Tibial artery (tissue), 4 donors: ENCODE measurements around the gene TMEM81.

Experiments used
- DNase-seq, 2 donors: peaks; one replicate each; pipeline ENCODE4 v3.0.0-alpha.2; 2019
- H3K27ac ChIP-seq, 2 donors: fragments of 200-600 bp; sonication (generic) in 1 of 2; 1 replicate in 1 of 2; 2 replicates in 1 of 2; pipeline ENCODE4 v1.5.1; 2018 to 2019; ENCODE audit warnings: mild to moderate bottlenecking in 1 of 2
- H3K27me3 ChIP-seq, 2 donors: fragments of 200-600 bp; sonication (generic) in 1 of 2; one replicate each; pipeline versions ENCODE4 v1.5.1 to v1.6.0; 2016 to 2019
- H3K36me3 ChIP-seq, 3 donors: fragments of 200-600 bp; sonication (generic) in 2 of 3; one replicate each; pipeline ENCODE4 v1.5.1; 2016 to 2019; ENCODE audit warnings: mild to moderate bottlenecking in 2 of 3
- H3K4me1 ChIP-seq, 4 donors: fragments of 200-600 bp; sonication (generic) in 2 of 4; 1 replicate in 3 of 4; 2 replicates in 1 of 4; pipeline ENCODE4 v1.5.1; 2016 to 2019
- H3K4me3 ChIP-seq, 2 donors: fragments of 200-600 bp; sonication (generic) in 1 of 2; 1 replicate in 1 of 2; 2 replicates in 1 of 2; pipeline ENCODE4 v1.5.1; 2018 to 2019; ENCODE audit warnings: mild to moderate bottlenecking in 2 of 2
- H3K9me3 ChIP-seq, 3 donors: fragments of 200-600 bp; sonication (generic) in 1 of 3; one replicate each; pipeline ENCODE4 v1.5.1; 2016 to 2019
- CTCF ChIP-seq, 2 experiments: fragments of 200-600 bp in 1 of 2; fragments of 450-650 bp in 1 of 2; IDR thresholded peaks; one replicate each; pipeline ENCODE4 v1.5.1; 2017 to 2019; ENCODE audit warnings: antibody characterized with exemption in 2 of 2, mild to moderate bottlenecking in 1 of 2, moderate library complexity in 1 of 2
- intact Hi-C: fragments of 100-400 bp; cut with DNase I; formaldehyde crosslinking; loops from one replicate; pipeline ENCODE4 v1.15.0; 2023; ENCODE audit warnings: low total_unique reads

The TMEM81 gene

DNA sequence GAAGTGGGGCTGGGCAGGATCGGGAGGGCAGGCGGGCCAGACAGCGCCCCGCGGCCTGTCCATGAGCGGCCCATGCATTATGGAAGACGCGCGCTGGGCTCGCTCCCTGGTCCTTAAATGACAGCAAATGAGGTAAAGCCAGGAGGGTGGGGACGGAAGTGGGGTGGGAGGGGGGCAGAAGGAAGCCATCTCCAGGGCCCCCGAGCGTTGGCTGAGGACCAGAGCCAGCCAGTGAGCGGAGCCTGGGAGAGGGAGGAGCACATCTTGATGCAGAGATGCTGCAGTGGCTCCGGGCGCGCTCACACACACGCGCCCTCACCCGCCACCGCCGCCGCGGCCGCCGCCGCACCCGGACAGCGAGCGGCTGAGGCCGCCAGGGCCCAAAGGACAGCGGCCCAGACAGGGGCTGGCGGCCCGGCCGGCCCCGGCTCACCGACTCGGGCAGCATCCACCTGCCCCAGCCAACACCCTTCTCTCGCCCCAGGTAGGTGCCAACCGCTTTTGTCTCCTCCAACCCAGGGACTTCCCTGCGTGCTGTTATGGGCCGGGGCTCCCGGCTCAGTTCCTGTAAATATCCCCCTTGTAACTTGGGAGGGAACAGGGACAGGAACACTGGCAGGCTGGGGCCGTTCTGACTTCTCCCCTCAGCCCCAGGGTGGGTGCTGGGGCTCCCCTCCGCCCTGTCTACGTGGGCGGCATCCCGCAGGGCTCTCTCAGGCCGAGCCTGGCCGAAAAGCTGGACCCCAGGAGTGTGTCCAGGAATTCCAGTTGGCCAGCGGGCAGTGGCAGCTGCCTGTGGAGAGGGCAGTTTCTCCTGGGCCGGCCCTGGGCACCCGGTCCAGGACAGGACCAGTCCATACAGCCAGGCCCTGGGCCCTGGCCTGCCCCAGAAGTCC lies 41.1 kb downstream of the TMEM81 start, which contains the start of gene CNTN2:
TSS of gene CNTN2 (plus strand) at position 302 of the 896 bp plus-strand sequence. CDS start 9,974 bp downstream, outside the sequence.
- Histone ChIP-seq H3K27me3 (peaks cover 0 to 69% of the 10 kb centered on the region in 2 donors), H3K9me3 (no peaks in the 10 kb centered on the region), H3K27ac (no peak within 1 kb of the TSS), H3K4me1 (peaks cover 0 to 13% (median 9%) of the 10 kb centered on the region in 4 donors), H3K36me3 (no peaks in the 10 kb centered on the region), H3K4me3 (no peak within 1 kb of the TSS)
- intact Hi-C loops, result no loop called here
- no peak for DNase-seq
- no peak for TF ChIP-seq CTCF (IDR thresholded peaks at IDR 0.05)

DNA sequence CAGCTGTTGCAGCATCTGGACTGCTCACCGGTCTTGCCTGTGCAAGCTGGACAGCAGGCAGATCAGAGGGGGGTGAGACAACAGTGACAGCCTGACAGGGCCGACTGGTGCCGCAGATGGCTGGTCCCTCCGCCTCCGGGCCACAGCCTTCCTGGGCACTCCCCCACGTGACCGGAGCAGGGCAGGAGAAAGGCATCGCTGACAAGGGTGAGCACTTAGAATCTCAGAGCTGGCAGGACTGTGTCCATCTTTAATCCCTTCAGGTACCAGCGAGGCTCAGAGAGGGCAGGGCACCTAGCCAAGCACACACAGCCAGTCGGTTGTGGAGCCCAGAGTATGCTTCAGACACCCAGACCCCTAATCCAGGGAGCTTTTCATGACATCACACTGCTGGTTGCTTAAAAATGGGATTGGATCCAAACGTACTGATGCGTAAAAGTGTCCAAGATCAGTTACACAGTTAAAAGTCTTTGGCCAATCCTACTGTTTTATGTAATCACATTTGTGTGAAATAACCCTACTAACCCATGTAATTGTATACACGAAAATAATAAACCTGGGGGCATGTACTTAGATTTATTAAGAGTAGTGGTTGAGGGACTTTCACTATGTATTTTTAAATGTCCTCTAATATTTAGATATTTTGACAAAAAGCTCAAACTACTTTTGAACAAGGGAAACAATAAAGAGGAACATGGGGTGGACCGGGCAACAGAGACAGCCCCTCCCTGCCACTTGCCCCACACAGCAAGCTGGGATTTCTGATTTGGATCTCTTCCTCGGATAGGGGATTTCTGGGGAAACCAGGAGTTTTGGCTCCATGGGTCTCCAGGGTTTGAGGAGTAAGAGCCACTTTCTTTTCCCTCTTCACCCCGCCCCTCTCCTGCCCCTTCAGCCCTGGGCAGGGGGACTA lies 42.0 kb downstream of the TMEM81 start:
- H3K36me3 ChIP-seq, result no peaks in the 10 kb centered on the region
- DNase-seq, result no peak
- H3K27me3 ChIP-seq, result peaks cover 0 to 60% of the 10 kb centered on the region in 2 donors
- intact Hi-C loops, result no loop called here
- no peak for TF ChIP-seq CTCF (IDR thresholded peaks at IDR 0.05)
- H3K9me3 ChIP-seq, result no peaks in the 10 kb centered on the region
- no peak overlapping the region for H3K4me3 ChIP-seq
- peaks cover 0 to 13% (median 9%) of the 10 kb centered on the region in 4 donors for H3K4me1 ChIP-seq
- H3K27ac ChIP-seq, result no peak overlapping the region

GRCh38 chr1:205041001-205041715 lies 43.1 kb downstream of the TMEM81 start:
- H3K9me3 ChIP-seq, result no peaks in the 10 kb centered on the region
- H3K36me3 ChIP-seq, result no peaks in the 10 kb centered on the region
- no peak for TF ChIP-seq CTCF (IDR thresholded peaks at IDR 0.05)
- H3K4me3 ChIP-seq, result no peak overlapping the region
- peaks cover 0 to 13% (median 9%) of the 10 kb centered on the region in 4 donors for H3K4me1 ChIP-seq
- H3K27me3 ChIP-seq, result peaks cover 0 to 49% of the 10 kb centered on the region in 2 donors
- intact Hi-C loops, result no loop called here
- DNase-seq, result no peak
- H3K27ac ChIP-seq, result no peak overlapping the region

DNA sequence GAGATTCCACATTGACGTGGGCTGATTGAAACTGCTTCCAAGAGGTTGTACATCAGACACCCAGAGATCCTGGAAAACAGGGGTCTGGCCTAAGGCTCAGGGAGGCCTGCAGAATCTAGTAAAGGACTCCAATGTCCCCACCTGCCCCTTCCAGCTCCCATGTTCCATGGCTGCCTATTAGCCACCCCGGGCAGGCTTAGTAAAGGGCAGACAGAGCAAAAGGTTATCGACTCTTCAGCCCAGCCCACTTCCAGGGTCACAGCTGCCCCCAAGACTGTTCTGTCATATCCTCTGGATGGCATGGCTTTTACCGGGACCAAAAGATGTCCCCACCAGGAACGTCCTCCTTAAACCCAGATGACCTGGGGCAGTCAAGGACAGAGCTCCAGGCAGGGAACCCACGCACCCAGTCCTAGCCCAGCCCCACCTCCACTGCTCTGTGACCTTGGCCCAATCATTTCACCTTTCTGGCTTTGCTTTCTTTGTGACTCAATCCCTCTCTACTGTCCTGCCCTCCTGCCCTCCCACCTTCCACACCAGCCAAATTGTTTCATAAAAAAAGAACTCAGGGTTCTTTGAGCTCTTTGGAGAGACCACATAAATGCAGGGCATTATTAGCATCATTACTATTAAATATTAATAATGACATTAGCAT lies 46.0 kb downstream of the TMEM81 start:
- Histone ChIP-seq H3K9me3 (no peaks in the 10 kb centered on the region), H3K27ac (no peak overlapping the region), H3K27me3 (peaks cover 0 to 22% of the 10 kb centered on the region in 2 donors), H3K4me1 (peaks cover 0 to 7% (median 6%) of the 10 kb centered on the region in 4 donors), H3K36me3 (no peaks in the 10 kb centered on the region), H3K4me3 (no peak overlapping the region)
- no peak for DNase-seq
- TF ChIP-seq CTCF (IDR thresholded peaks at IDR 0.05), result no peak
- intact Hi-C loops, result no loop called here

DNA sequence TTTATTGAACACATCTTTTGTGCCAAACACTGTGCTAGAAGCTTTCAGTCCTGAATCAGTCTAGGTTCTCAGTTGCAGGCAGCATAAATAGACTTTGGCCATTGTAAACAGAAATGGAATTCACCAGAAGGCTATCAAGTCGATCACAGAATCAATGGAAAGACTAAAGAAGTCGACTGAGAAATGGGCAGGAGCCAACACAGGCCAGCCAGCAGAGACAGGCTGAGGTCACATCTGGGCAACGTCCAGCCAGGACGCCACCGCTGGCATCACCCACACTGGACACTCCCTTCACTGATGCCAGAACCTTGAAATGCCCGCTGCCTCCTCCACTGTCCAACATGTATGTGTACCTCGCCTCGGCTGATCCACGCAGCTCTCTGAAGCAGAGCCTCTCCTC lies 46.7 kb downstream of the TMEM81 start:
- Histone ChIP-seq H3K27me3 (peaks cover 0 to 19% of the 10 kb centered on the region in 2 donors), H3K36me3 (no peaks in the 10 kb centered on the region), H3K4me3 (no peak overlapping the region), H3K9me3 (no peaks in the 10 kb centered on the region), H3K27ac (no peak overlapping the region), H3K4me1 (no peaks in the 10 kb centered on the region)
- TF ChIP-seq CTCF (IDR thresholded peaks at IDR 0.05), result no peak
- intact Hi-C loops, result no loop called here
- DNase-seq, result no peak
